HG02610 (cell line): ENCODE measurements around the gene POLA1.

Source experiments
- ATAC-seq: cut with Tn5 transposase; IDR thresholded peaks from one replicate; pipeline ENCODE4 v1.9.1; 2021; ENCODE audit warnings: mild to moderate bottlenecking, moderate library complexity; ENCODE audit not compliant: unreplicated experiment

Gene POLA1

GRCh38 chrX:25006586-25007058 lies 312.9 kb downstream of the POLA1 start:
- ATAC-seq: no peak

DNA sequence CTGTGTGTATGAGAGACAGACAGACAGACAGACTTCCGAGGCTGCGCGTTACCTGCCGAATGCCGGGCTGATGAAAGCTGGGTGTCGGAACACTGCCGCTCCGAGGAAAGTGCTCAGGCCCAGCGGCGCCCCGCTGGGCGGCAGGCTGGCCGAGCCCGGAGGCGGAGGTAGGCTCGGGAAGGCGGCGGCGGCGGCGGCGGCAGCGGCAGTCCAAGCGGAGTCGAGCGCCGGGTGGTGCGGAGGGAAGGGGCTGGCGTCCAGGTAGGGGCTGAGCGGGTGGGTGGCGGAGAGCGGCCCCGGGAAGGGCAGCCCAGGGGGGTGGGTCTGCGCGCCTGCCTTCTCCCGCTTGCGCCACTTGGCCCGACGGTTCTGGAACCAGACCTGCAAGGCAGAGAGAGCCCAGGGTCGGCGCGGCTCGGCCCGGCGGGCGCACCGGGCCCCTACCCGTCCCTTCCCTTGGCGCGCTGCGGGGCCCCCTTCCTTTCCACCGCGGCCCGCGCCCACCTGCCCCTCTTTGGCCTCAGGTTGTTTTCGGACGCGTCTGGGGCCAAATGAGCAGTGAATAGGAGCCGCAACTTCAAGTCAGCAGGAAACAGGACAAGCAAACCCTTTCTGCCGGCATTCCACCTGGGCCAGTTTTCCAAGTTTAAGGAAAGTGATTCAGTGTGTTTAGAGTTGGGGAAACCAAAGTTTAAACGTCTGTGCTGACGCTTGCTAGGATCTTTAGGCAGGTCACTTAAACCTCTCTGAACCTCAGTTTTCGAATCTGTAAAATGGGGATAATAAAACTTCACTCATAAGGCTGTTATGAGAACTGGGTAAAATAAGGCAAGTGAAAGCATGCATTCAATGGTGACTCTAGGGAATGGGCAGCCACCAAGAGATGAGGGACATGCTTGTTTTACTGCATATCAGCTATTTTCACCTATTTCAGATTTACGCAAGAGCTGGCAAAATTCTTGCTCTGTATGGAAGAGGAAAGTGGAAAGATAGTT lies 313.6 kb downstream of the POLA1 start:
- ATAC-seq: no peak

DNA sequence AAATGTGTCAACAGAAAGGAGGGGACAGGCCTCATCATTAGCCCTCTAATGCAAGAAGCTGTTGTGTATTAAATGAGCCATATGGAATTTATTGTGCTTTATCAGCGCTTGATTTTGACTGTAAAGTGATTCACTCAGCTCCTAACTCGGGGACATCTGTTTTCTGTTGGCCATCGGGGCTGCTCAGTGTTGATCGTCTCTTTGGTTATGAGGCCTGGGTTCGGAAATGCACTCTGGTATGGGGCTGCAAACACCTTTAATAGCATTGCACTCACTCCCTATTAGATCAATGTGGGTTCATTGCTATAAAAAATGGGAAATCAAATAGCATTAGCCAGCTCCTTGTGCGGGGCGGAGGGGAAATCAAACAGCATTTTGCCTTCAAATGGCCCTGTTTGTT lies 315.7 kb downstream of the POLA1 start:
- ATAC-seq: no peak

DNA sequence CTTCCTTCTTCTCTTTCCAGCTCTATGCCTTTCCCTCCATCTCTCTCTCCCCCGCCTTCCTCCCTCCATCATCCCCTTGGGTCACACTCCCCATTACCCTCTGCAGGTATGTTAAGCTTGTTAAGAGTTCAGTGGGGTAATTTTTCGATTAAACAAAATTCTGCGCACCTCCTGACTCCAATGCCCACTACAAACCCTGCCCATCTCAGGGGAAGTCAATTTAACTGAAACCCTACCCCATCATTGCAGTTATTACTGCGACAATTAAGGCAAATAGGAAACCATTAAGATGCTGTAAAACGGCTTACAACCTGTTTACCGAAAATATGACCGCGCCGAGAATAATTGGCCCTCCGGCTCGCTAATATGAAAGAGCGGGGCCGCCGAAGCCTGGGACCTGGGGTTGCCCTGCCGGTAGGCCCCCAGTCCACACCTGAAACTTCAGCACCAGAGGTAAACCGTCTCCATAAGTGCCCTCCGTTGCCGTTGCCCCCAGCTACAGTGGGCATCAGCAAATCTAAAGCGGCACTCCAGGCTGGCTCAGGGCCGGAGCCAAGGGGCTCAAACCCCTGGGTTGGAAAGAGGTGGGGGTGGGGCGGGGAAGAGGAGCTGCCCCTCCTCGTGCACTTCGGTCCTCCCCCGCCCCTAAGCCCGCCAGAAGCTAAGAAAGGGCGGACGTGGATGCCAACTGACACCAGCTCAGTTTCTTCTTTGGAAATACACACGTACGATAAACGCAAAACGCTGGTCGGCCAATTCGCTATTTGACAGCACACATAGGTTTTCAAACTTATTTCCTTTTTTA lies 317.3 kb downstream of the POLA1 start:
- no peak for ATAC-seq

- no peak for ATAC-seq
Measured at GRCh38 chrX:25011589-25012432, 318.1 kb downstream of the POLA1 start.

DNA sequence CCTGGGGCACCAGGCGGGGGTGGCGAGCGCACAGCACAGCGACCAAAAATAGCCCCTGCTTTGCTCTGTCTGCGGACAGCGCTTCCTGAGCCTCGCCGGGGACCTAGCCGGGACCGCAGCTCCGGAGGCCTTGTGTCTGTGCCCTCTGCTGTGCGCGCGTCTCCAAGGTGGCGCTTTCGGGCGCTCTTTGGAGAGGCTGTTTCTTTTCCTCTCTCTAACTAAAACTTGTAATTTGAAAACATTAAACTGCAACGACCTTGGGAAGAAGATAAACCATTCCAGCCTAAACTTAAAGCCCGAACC lies 318.7 kb downstream of the POLA1 start:
- ATAC-seq: no peak

GRCh38 chrX:25012793-25013631 lies 319.3 kb downstream of the POLA1 start:
- ATAC-seq: no peak

DNA sequence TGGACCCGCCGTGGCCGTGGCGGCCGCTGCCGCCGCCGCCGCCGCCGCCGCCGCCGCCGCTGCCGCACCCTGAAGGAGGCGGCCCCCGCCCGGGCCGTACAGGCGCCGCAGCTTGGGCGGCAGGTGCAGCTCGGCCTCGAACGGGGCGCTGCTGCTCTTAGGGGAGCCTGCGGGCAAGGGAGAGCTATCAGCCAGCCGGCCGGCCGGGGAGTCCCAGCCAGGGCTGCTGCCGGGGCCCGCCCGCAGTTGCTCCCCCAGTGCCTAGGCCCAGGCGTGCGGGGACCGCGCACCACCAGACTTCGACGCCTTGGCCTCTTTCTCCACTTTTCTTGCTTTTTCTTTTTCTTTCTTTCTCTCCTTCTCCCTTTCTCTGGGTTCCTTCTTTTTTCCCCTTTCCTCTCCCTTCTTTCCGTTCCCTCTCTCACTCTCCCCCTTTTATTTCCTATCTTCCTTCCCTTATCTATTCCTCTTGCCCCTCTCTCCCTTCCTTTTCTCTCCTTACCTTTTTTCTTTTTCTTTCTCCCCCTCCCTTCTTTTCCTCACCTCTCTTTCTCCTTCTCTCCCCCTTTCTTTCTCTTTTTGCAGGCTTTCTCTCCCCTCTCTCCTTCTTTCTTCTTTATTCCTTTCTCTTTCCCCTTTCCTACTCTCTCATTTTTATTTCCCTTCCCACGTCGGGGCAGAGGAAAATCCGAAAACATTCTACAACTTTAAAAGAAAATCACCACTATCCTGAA lies 320.1 kb downstream of the POLA1 start:
- ATAC-seq: no peak

- ATAC-seq: no peak
Measured at GRCh38 chrX:25014366-25014838, 320.7 kb downstream of the POLA1 start.

GRCh38 chrX:25015486-25016360 lies 322.0 kb downstream of the POLA1 start, which contains the start of gene ARX:
TSS of gene ARX (minus strand) at chrX:25015965. CDS start at chrX:25015737, 228 bp downstream.
- ATAC-seq: peak; percentile 88

DNA sequence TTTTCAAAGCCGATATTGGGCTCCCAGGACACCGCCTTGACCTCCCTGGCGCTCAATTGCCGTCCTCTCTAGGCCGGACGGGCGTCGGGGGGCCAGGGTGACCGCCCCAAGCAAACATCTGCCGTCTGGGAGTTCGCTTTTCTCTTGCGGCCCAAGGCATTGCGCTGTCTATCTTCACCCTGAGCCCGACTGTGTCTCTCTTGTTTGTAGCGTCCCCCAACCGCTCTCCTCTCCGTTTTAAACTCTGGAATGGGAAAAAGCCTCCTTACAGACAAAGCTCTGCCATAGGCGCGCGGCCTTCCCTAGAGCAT lies 322.6 kb downstream of the POLA1 start:
- ATAC-seq: no peak

GRCh38 chrX:25016938-25017598 lies 323.4 kb downstream of the POLA1 start:
- ATAC-seq: no peak

- no peak for ATAC-seq
Measured at GRCh38 chrX:25017667-25018247, 324.0 kb downstream of the POLA1 start.

- ATAC-seq: no peak
Measured at GRCh38 chrX:25018682-25019081, 325.0 kb downstream of the POLA1 start.

DNA sequence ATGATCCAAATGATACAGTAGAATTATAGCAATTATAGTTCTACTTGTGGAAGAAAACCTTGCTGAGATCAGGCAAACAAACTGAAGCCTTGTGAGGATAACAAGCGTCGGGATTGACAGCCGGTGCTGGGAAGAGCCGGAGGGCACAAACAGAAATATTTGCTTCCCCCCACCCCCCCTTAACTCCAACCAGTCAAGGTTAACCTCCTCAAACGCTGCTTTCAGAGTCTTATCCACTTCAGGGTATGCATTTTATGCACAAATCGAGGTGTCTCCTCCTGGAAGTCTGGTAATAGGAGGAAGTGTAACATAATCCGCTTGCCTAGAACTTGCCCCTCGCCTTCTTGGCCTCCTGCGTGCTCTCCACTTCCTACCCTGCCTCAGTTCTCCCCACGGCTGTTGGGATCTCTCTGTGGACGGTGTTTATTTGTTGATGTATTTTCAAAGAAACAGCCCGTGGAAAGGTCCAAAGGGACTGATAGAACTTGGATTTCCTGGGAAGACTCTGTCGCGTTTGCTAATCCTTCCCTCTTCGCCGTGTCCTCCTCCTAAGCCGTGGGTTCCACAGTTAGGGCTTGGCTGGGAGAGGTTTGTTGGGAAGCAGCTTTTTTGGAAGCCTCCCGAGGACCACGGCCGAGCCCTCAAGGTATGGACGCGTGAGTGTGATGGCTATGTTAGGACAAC lies 326.1 kb downstream of the POLA1 start:
- ATAC-seq: no peak

DNA sequence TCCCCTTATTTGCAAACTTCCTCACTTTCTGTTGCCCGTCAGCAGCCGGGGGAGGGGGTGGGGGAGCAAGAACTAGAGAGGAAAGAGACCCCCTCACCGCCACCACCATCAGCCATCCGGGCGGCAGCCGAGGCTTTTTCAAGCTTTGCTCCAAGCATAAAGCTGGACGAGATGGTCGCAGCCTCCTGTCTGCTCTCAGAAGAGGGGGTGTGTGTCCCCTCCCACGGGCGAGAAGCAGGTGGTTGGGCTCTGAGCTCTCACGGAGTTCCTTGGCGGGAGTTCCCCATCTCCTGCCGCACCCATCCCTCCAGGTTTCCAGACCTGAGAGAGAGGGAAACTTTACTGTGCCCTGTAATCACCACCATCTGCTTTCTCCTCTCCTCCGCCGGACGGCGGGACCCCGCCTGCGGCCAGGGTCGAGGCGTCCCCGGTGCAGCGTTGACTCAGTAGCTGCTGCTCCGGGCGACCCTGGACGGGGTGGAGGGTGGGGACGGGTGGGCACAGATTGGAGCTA lies 326.7 kb downstream of the POLA1 start:
- ATAC-seq: peak; percentile 20
